ENCODE measurements around the gene GRAMD1B.

GRCh38 chr11:123452794-123453193, 22.7 kb downstream of the GRAMD1B start:
- no peak for TF ChIP-seq CTCF (IDR thresholded peaks at IDR 0.05; ENCODE audit: low read depth, low read length)
- TF ChIP-seq, protein P1, sequence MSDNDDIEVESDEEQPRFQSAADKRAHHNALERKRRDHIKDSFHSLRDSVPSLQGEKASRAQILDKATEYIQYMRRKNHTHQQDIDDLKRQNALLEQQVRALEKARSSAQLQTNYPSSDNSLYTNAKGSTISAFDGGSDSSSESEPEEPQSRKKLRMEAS (IDR thresholded peaks at IDR 0.05; ENCODE audit: low read depth, low read length): no peak
- no peak for TF ChIP-seq POLR2A (IDR thresholded peaks at IDR 0.05; ENCODE audit: extremely low read depth, insufficient read length)
